Epithelial cell of proximal tubule (primary cell): ENCODE data around the gene GDF10. TPM values are rescaled to one million over a fixed set of nuclear protein-coding genes. Genes with fewer than 3 reads are reported as not detected.

ENCODE experiments used
- DNase-seq: peaks from one replicate; pipeline ENCODE4 v3.0.0-alpha.2; 2011; ENCODE audit warnings: low read depth
- H3K4me3 ChIP-seq: 2 replicates; pipeline ENCODE4 v1.5.1; 2011; ENCODE audit warnings: low read depth, mild to moderate bottlenecking, low read length
- CTCF ChIP-seq: conservative IDR thresholded peaks from 2 replicates; pipeline ENCODE4 v1.5.1; 2012; ENCODE audit warnings: low read depth, mild to moderate bottlenecking, low read length
- total RNA-seq: library from RNA; depleted of rRNA; stranded (reverse); fragments of >200 nt; gene quantifications from 2 replicates; pipeline ENCODE4 v1.2.3, GENCODE V29; 2015

GDF10 gene
- total RNA-seq, 1 donor from 2014 or later, result not detected

GRCh38 chr10:47278720-47279119 is 21.3 kb upstream of the GDF10 start:
- TF ChIP-seq CTCF, result no peak
- no peak overlapping the region for H3K4me3 ChIP-seq
- DNase-seq, result no peak

GRCh38 chr10:47279276-47279675 is 20.7 kb upstream of the GDF10 start:
- TF ChIP-seq CTCF, result no peak
- no peak for DNase-seq
- H3K4me3 ChIP-seq, result no peak overlapping the region

- DNase-seq, result no peak
- H3K4me3 ChIP-seq, result no peak overlapping the region
- no peak for TF ChIP-seq CTCF
Measured at GRCh38 chr10:47282005-47282656, 17.9 kb upstream of the GDF10 start.

- no peak overlapping the region for H3K4me3 ChIP-seq
- TF ChIP-seq CTCF, result no peak
- no peak for DNase-seq
Measured at GRCh38 chr10:47282657-47283018, 17.4 kb upstream of the GDF10 start.

GRCh38 chr10:47283101-47283630 is 16.8 kb upstream of the GDF10 start:
- H3K4me3 ChIP-seq, result no peak overlapping the region
- TF ChIP-seq CTCF, result no peak
- no peak for DNase-seq

- no peak for TF ChIP-seq CTCF
- no peak for DNase-seq
- H3K4me3 ChIP-seq, result no peak overlapping the region
Measured at GRCh38 chr10:47283848-47284247, 16.1 kb upstream of the GDF10 start.
